HG03571 (cell line): ENCODE data around the gene PSMD7.
A peak's percentile ranks its signal among the peaks of the same experiment; 100 is the strongest.

Source experiments
- ATAC-seq: cut with Tn5 transposase; IDR thresholded peaks from one replicate; pipeline ENCODE4 v1.9.1; 2021; ENCODE audit not compliant: unreplicated experiment

PSMD7 gene

GRCh38 chr16:74296432-74297144 is at the start of gene PSMD7:
Gene PSMD7, plus strand, starts transcription at chr16:74296814. Its CDS starts 101 bp downstream, at chr16:74296915.
- peak; percentile 93 for ATAC-seq

DNA sequence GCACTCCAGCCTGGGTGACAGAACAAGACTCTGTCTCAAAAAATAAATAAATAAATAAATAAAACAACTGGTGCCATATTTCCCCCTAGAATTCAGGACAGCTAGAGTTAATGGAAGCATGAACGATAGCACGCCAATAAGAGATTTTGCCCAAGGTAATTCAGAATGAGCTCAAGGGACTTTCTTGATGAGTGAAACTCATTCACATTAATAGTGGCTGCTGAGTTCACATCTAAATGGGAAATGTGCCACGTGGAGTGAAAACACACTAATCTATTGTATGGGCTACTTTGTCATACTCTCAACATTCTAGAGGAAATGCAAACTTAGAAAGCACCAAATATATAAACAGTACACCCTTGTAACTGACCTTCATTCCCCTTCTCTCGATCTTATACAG is 47.4 kb upstream of the PSMD7 start:
- ATAC-seq = no peak

DNA sequence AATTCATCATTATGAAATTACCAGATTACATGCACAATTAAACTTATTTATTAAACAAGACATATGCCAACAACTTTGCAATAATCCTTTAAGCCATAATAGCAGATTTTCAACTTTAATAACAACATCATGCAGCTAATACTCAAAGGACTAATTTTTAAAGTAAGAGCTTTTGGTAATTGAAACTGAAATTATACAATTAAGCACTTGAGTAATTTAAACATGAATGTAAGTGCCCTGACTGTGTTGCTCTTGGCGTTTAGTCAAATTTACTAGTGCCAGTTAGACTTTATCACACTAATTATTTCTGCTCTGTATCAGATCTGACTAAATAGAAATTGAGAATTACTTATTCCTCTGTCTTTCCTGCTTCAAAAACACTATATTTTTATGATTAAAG is 46.8 kb upstream of the PSMD7 start:
- ATAC-seq = no peak

DNA sequence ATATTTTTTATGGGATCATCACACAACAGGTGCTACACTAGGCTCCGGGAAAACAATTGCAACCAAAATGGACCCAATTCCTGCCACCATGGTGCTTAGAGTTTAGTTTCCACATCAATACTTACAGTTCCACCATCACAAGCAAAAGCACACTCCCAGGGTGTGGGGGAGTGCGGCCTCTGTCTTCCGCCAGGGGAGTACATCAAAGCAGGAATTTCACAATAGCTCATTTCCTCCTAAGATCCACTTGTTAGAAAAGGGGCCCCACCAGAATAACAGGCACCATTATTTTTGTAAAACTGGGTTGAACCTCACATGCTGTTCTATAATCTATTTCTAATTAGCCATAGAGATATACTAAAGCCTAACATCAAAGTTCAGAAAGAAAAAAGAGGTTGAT is 44.3 kb upstream of the PSMD7 start:
- no peak for ATAC-seq

GRCh38 chr16:74253161-74253938 is 43.3 kb upstream of the PSMD7 start:
- ATAC-seq = no peak

DNA sequence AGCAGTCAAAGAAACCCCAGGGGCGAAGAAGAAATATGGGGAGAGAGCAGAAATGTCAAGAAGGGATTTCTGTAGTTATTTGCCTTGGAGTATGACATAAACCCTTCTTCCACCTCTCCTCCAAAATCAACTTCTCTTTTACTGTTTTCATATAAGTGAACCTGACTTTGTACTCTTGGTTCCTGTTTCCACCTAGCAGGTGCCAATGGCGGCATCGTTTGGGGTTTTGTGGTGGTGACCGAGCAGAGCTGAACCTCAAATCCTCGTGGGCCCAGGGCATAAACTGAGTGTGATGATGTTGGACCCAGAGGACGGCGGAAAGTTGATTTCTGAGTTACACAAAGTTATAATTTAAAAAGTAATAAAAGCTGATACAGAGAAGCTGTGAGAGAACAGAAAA is 39.6 kb upstream of the PSMD7 start:
- ATAC-seq = no peak

GRCh38 chr16:74261068-74261467 is 35.5 kb upstream of the PSMD7 start:
- ATAC-seq = no peak

GRCh38 chr16:74264811-74265210 is 31.8 kb upstream of the PSMD7 start:
- no peak for ATAC-seq

DNA sequence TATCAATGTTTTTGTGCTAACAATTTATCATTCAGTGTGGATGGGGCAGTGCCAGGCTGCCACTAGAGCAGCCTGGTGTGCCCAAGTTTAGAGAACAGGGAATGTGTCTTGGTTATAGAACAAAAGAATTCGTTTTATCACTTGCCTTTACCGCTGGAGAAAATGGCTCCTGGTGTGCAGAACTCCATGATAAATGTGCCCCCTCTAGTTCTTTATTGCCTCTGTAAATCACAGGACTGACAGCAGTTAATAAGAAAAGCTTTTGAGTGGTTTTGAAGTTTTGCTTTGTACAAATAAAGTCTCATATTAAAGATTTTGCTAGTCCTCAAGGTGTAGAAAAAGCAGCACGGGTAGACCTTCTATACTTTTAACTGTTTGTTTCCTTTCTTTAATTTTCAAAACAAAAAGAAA is 28.2 kb upstream of the PSMD7 start:
- ATAC-seq = no peak

- ATAC-seq = no peak
Observed at GRCh38 chr16:74271872-74272271, 24.7 kb upstream of the PSMD7 start.

GRCh38 chr16:74275031-74275636 is 21.5 kb upstream of the PSMD7 start:
- ATAC-seq = no peak

GRCh38 chr16:74275711-74276110 is 20.9 kb upstream of the PSMD7 start:
- no peak for ATAC-seq

DNA sequence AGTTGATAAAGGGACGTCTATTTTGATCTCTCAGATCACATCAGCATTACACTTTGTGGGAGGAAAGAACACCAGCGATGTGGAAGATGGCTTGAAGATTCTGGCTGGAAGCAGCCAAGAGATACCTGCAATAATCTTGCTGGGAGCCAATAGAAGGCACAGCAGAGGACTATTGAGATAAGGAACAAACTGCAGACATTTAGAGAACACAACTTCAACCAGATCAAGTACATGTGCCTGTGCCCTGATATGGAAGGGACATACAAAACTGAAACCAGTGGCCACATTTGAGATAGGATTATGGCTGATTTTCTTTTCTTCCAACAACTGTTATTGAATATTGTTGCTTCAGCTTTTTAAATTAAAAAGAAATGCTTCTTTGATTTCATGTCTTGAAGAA is 18.6 kb upstream of the PSMD7 start:
- no peak for ATAC-seq

GRCh38 chr16:74279266-74279665 is 17.3 kb upstream of the PSMD7 start:
- no peak for ATAC-seq

- ATAC-seq = no peak
Observed at GRCh38 chr16:74279805-74280204, 16.8 kb upstream of the PSMD7 start.

DNA sequence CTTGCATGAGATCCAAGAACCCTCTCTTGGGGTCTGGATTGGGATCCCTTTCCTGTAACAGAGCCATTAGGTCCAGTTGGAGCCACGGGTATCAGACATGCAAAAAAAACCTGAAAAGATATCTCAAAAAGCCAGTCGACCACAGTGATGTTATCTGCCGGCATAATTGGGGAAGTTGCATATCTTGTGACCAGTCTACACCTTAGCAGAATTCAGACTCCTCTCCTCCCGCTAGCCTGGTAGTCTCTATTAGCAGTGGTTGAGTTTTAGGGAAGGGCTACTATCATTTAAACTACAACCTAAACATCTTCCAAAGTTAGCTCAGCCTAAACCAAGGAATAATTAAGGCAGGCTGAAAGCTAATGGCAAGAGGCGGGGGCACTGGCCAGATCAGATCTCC is 16.2 kb upstream of the PSMD7 start:
- ATAC-seq = no peak

DNA sequence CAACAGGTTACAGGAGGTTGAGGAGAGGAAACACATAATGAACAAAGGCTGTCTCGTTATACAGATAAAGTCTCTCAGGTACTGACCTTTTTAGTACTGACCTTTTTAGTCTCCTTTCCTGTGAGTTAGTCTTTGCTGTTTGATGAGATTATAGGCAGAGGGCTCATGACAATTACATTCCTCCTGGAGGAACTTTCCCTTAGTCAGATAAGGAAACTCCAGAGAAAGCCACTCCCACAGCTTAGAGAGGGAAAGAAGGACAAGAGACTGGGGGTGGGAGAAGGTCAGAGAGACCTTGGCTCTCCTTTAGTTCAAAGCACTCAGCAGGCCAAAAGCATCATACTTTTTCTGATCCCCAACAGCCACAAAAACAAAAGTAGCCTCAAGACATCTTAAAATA is 15.3 kb upstream of the PSMD7 start:
- no peak for ATAC-seq

DNA sequence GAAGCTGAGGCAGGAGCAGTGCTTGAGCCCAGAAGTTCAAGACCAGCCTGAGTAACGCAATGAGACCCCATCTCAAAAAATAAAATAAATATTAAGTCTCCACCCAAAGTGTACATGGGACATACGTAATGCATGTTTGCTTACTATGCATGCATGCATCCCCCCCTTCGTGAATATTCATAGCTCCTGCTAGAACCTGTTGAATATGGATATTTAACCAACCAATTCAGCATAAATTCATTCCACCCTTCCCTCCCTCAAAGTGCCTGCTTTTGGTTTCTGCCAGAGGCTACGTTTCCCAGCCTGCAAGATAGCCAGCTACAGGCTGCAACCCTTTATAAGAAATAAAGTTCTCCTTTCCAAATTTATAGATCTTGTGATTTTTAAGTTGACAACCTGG is 12.9 kb upstream of the PSMD7 start:
- ATAC-seq = no peak

GRCh38 chr16:74288065-74288464 is 8.5 kb upstream of the PSMD7 start:
- ATAC-seq = no peak

- no peak for ATAC-seq
Observed at GRCh38 chr16:74290356-74290755, 6.3 kb upstream of the PSMD7 start.

DNA sequence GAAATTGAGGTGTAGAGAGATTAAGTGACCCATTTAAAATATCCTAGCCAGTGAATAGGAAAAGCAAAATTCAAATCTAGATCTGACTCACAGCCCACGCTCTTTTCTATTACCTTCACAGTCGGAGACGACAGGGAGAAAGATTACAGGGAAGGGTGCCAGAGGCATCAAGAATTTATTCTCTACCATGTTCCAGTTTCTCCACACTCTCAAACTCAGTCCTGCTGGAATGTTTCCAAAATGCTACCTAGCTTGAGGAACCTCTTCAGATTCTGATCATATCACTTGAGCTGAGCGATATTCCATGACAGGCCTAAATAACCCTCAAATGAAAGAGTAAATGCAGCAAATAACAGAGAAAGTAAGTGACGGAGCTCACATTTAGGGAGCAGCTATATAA is 5.4 kb upstream of the PSMD7 start:
- no peak for ATAC-seq

- ATAC-seq = no peak
Observed at GRCh38 chr16:74291577-74292208, 4.9 kb upstream of the PSMD7 start.
